Right lobe of liver (tissue), 4 donors: ENCODE measurements around the gene YWHAH.

ENCODE experiments used
- POLR2A ChIP-seq: fragments of 450-650 bp; IDR thresholded peaks from one replicate; pipeline ENCODE4 v1.6.1; 2017; ENCODE audit warnings: antibody characterized with exemption, mild to moderate bottlenecking
- TF ChIP-seq, protein P1 (sequence below), 4 donors: fragments of 200-600 bp in 3 of 4; fragments of 450-650 bp in 1 of 4; IDR thresholded peaks; one replicate each; pipeline versions ENCODE4 v1.5.1 to v1.8.0; 2016 to 2022; ENCODE audit warnings: antibody characterized with exemption in 4 of 4, mild to moderate bottlenecking in 2 of 4
- donor health status: DM: no; HTN: no; CAD: no.
- donor health status: DM: no; HTN: no; CAD: no.
- donor health status: DM: no; HTN: yes; CAD: no.

DNA sequence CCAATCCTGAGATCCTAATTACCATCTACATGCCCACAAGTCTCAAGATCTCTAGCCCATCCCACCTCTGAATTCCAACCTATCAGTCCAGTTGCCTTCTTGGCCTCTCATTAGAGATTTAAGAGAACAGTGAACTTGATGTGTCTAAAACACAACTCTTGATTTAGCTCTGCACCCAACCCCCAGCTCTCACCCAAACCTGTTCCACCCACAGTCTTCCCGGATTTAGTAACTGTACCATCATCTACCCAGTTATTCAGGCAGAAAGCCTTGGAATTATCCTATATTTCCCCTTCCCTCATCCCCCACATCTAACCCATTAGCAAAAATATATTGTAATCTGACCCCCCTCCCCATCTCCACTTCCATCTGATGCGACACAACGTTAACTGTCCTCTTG is 24.0 kb upstream of the YWHAH start:
- TF ChIP-seq, protein P1, sequence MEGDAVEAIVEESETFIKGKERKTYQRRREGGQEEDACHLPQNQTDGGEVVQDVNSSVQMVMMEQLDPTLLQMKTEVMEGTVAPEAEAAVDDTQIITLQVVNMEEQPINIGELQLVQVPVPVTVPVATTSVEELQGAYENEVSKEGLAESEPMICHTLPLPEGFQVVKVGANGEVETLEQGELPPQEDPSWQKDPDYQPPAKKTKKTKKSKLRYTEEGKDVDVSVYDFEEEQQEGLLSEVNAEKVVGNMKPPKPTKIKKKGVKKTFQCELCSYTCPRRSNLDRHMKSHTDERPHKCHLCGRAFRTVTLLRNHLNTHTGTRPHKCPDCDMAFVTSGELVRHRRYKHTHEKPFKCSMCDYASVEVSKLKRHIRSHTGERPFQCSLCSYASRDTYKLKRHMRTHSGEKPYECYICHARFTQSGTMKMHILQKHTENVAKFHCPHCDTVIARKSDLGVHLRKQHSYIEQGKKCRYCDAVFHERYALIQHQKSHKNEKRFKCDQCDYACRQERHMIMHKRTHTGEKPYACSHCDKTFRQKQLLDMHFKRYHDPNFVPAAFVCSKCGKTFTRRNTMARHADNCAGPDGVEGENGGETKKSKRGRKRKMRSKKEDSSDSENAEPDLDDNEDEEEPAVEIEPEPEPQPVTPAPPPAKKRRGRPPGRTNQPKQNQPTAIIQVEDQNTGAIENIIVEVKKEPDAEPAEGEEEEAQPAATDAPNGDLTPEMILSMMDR (IDR thresholded peaks at IDR 0.05): no peak
- TF ChIP-seq POLR2A: no peak
